Adrenal gland (tissue), 12 donors: ENCODE data around the gene SPDYE2B. TPM values are rescaled to one million over a fixed set of nuclear protein-coding genes. Genes with fewer than 3 reads are reported as not detected.
"Not testable (repeated sequence)": the region's sequence is repeated elsewhere in the genome, so short reads cannot be mapped to it uniquely, and the experiment has no call there.

Source experiments
- DNase-seq, 7 donors: peaks; one replicate each; pipeline ENCODE4 v3.0.0-alpha.2; 2019 to 2020
- H3K27ac ChIP-seq, 5 donors: fragments of 200-600 bp; sonication (generic) in 4 of 5; 1 replicate in 3 of 5; 2 replicates in 2 of 5; pipeline versions ENCODE4 v1.5.1 to v1.8.0; 2016 to 2020; ENCODE audit warnings: mild to moderate bottlenecking in 1 of 5
- H3K27me3 ChIP-seq: fragments of 200-600 bp; 2 replicates; pipeline ENCODE4 v1.8.0; 2021
- H3K36me3 ChIP-seq, 2 donors: fragments of 200-600 bp; replicated peaks in 1 of 2; 1 replicate in 1 of 2; 2 replicates in 1 of 2; pipeline versions ENCODE4 v1.5.1 to v1.8.0; 2018 to 2022
- H3K4me1 ChIP-seq, 2 donors: fragments of 200-600 bp; replicated peaks in 1 of 2; 1 replicate in 1 of 2; 2 replicates in 1 of 2; pipeline versions ENCODE4 v1.5.1 to v1.8.0; 2018 to 2021
- H3K4me3 ChIP-seq, 4 donors: fragments of 200-600 bp; sonication (generic) in 3 of 4; one replicate each; pipeline ENCODE4 v1.5.1; 2016 to 2018
- H3K9me3 ChIP-seq, 3 donors: fragments of 200-600 bp; sonication (generic) in 1 of 3; replicated peaks in 1 of 3; 1 replicate in 2 of 3; 2 replicates in 1 of 3; pipeline versions ENCODE4 v1.5.1 to v1.8.0; 2016 to 2021
- WGBS, 4 donors: extraction: QIAGEN DNeasy Blood & Tissue Kit in 2 of 4; methylation state at CpG; one replicate each; pipeline versions ENCODE4 v1.1.5 to v1.1.7; 2013 to 2017; 5-methylcytosine and 5-hydroxymethylcytosine counted together
- intact Hi-C, 2 donors: fragments of 100-400 bp; cut with DNase I; formaldehyde crosslinking; loops; one replicate each; pipeline versions ENCODE4 v1.14.1 to v1.15.0; 2022 to 2023
- polyA plus RNA-seq, 3 donors: library from polyadenylated mRNA; stranded (reverse); fragments of 200-250 nt in 2 of 3; fragments of 350-450 nt in 1 of 3; fragmentation: Illumina TruSeq in 1 of 3; extraction: RNeasy Lipid Tissue Mini Kit (QIAGEN cat#74804) in 1 of 3; gene quantifications; one replicate each; pipeline ENCODE4 v1.2.3, GENCODE V29; 2013 to 2014
- total RNA-seq, 9 donors: library from RNA; depleted of rRNA in 4 of 9; stranded (reverse); fragments of >200 nt in 4 of 9; fragments of 120-200 nt in 1 of 9; fragmentation: NEBNext Ultra II Directional in 1 of 9; extraction: Animal tissue kit (Norgen Biotek cat#: 25700) in 1 of 9; gene quantifications; one replicate each; pipeline versions ENCODE4 v1.1.0 to v1.2.4, GENCODE V29; 2013 to 2023
- donor health status: healthy with polysubstance abuse.
- donor health status: Bipolar disorder and iron deficiency.
- donor health status: DM: yes; HTN: yes; CAD: no.
- donor health status: DM: no; HTN: no; CAD: no.
- donor health status: DM: no; HTN: no; CAD: no.
- donor health status: DM: yes; HTN: yes; CAD: no.

Gene SPDYE2B
- total and polyA plus RNA-seq, 12 donors: not detected

DNA sequence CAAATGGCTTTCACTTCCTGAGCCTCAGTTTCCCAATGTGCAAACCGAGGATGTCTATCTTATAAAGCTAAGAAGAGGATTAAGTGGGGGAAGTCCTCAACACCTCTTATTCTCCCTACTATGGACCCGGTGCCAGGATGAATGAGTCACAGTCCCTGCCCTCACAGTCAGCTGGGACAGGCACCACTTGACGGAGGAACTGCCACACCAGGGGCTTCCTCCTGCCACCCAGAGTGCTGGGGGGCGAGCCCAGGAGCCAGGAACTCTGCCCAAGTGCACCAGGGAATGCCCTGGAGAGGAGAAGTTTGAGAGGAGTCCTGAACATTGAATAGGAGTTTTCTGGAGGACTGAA is 35.8 kb upstream of the SPDYE2B start:
- H3K4me1 ChIP-seq, H3K36me3 ChIP-seq, H3K27ac ChIP-seq, H3K4me3 ChIP-seq, DNase-seq, intact Hi-C loops, H3K9me3 ChIP-seq, H3K27me3 ChIP-seq: not testable (repeated sequence)
- no CpG with 5 or more reads among the region's 4 CpGs for WGBS, 4 donors

DNA sequence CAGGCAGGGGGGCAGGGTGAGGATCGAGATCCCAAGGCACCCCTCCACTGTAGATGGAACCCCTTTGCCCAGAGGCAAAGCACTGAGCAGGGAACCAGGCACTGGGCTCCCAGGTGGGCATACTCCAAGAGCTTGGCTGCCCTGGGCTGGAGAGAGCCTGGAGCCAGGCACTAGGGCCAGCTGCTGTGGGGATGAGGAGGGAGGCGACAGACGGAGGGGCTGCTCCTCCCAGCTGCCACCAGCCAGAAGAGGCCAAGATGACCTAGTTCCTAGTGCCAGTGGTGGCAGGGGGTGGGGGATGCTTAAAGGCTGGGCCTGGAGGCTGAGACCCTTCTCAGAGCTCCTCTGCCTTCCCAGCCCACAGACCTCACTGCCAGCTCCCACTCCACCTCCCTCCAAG is 35.2 kb upstream of the SPDYE2B start:
- no CpG with 5 or more reads among the region's 3 CpGs for WGBS, 4 donors
- H3K27me3 ChIP-seq, H3K36me3 ChIP-seq, H3K27ac ChIP-seq, H3K4me1 ChIP-seq, H3K9me3 ChIP-seq, DNase-seq, intact Hi-C loops, H3K4me3 ChIP-seq: not testable (repeated sequence)

DNA sequence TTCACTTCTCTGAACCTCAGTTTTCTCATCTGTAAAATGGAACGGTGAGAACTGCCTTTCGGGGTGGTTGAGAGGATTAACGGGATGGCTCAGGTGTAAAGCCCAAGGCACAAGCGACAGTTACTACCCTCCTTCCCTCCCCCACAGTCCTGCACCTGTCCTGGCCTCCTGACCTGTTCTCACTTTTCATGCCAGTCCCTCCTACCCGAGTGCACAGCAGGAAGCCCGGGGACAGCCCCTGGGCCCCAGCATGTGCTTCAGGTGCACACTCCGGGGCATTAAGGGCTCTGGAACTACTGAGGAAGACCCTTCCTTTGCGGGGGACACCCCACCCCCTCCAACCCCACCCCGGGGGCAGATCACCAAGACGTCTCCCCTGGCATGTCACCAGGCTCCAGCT is 34.2 kb upstream of the SPDYE2B start:
- DNase-seq, H3K36me3 ChIP-seq, H3K27me3 ChIP-seq, H3K4me3 ChIP-seq, H3K27ac ChIP-seq, H3K9me3 ChIP-seq, H3K4me1 ChIP-seq, intact Hi-C loops: not testable (repeated sequence)
- WGBS, 4 donors: no CpG with 5 or more reads among the region's 10 CpGs

DNA sequence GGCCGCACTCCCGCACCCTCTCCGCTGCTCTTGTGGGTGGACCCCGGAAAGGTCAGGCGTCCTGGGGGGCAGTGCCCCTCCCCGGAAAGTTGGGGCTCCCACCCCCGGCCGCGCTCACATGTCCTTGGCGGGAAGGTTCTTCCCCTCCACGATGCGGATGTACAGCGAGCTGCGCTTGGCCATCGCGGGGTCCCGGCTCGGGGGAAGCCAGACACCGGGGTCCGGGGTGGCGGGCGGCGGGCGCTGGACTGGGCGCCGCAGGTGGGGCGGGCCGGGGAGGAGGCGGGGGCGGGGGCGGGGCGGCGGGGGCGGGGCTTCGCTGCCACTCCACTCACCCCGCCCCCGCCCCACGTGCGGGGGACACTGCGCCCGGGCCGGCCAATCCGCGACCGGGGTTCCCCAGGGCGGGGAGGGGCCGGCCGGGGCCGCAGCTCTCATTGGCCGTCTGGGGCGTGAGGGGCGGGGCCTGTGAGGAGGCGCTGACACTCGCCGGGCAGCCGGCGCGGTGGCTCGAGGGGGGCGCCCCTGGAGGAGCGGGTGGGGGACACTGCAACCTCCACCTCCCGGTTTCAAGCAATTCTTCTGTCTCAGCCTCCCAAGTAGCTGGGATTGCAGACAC is 33.5 kb upstream of the SPDYE2B start, which contains the start of gene RASA4:
Gene RASA4, minus strand, starts transcription at position 250 of the 619 bp plus-strand sequence. Its CDS starts 67 bp downstream, at position 183.
- H3K27ac ChIP-seq, H3K4me1 ChIP-seq, intact Hi-C loops, H3K27me3 ChIP-seq, H3K36me3 ChIP-seq, H3K9me3 ChIP-seq: not testable (repeated sequence)
- WGBS, 4 donors: 0 to 1% methylated on average over 15 to 19 of the region's 62 CpGs; no CpG with 5 or more reads in 2 of the 4 donors
- DNase-seq: peak; percentile 32 to 69 (median 46)
- peak within 1 kb of the TSS in 1 of 4 donors; percentile 54 for H3K4me3 ChIP-seq

DNA sequence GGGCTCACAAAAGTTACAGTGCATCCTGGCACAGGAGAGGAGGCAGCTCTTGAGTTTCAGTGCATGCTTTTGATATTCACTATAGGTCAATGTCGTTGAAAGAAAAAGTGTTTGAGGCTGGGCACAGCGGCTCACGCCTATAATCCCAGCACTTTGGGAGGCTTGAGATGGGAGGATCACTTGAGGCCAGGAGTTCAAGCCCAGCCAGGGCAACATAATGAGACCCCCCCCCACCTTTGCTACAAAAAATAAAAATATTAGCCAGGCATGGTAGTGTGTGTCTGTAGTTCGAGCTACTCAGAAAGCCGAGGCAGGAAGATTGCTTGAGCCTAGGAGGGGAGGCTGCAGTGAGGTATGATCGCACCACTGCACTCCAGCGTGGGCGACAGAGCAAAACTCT is 32.0 kb upstream of the SPDYE2B start:
- H3K4me3 ChIP-seq, H3K27ac ChIP-seq, H3K36me3 ChIP-seq, H3K4me1 ChIP-seq, H3K27me3 ChIP-seq, intact Hi-C loops, H3K9me3 ChIP-seq: not testable (repeated sequence)
- WGBS, 4 donors: 62 to 70% methylated on average over 5 of the region's 8 CpGs; no CpG with 5 or more reads in 2 of the 4 donors
- peak in 2 of 7 donors; percentile 6 to 21 for DNase-seq

DNA sequence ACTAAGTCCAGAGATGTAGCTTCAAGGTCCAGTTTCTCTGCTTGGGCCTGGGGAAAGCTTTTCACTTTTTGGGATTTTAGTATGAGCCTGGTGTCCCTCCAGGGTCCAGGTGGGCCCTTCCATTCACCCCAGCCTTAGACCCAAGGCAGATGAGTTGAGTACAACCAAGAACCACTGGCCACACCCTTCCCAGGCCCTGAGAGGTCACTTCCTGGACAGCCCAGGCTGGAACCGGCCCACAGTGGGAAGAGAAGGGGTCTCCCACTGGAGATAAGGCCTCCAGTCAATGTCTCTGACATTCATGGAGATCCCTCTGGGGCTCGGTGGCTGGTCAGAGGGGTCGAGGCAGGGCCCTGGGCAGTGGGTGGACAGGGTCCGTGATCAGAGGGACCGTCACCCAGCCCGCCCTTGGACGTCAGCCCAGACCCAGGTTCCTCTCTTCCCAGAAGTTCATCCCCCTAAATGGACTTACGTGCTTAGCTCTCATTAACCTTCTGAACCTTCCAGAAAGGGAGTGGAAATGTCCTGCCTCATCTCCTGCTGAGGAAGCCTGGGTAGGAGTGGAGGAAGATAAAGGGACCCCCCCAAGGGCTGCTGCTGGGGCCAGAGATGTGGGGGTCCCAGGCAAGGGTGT is 22.7 kb upstream of the SPDYE2B start:
- H3K27me3 ChIP-seq, DNase-seq, H3K27ac ChIP-seq, intact Hi-C loops, H3K4me3 ChIP-seq, H3K4me1 ChIP-seq, H3K36me3 ChIP-seq, H3K9me3 ChIP-seq: not testable (repeated sequence)
- WGBS, 4 donors: no CpG with 5 or more reads among the region's 8 CpGs

DNA sequence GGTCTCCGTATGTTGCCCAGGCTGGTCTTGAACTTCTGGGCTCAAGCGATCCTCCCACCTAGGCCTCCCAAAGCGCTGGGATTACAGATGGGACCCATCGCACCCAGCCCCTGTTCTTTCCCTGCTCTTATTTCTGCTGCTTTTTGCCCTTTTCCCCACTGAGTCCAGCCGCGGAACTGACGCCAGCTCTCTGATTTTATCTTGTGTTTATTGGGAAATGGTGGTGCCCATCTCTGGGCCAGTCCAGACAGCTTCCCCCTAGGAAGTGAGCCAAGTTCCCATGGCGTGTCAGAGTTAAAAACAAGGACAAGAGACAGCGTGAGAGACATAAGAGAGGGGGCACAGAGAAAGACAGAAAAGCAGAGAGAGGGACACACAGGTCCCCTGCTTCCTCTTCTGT is 19.5 kb upstream of the SPDYE2B start:
- H3K27me3 ChIP-seq, H3K4me1 ChIP-seq, H3K9me3 ChIP-seq, H3K36me3 ChIP-seq, intact Hi-C loops, H3K4me3 ChIP-seq, H3K27ac ChIP-seq: not testable (repeated sequence)
- DNase-seq: peak in 5 of 7 donors; percentile 11 to 63 (median 34)
- WGBS, 4 donors: 73 to 84% (median 78%) methylated on average over 4 to 8 of the region's 9 CpGs; no CpG with 5 or more reads in 1 of the 4 donors

DNA sequence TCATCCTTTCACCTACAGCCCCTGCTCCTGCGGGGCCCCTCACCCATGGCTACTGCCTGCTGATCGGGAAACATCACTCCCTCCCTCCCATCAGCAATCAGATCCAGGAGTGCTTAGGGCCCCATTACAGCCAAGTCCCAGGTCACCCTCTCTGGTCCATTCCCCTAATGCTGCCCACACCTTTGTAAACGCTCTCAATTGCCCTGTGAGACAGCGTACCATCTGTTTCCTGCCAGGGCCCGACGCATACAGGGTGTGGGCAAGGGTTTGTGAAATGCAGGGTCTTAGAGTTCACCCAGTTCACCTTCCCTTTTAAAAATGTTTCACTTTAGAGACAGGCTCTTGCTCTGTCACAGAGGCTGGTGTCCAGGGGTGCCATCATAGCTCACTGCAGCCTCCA is 15.8 kb upstream of the SPDYE2B start:
- H3K27me3 ChIP-seq, H3K4me3 ChIP-seq, H3K9me3 ChIP-seq, H3K27ac ChIP-seq, H3K4me1 ChIP-seq, H3K36me3 ChIP-seq, intact Hi-C loops: not testable (repeated sequence)
- 74 to 78% (median 78%) methylated on average over 2 to 5 of the region's 6 CpGs; no CpG with 5 or more reads in 1 of the 4 donors for WGBS, 4 donors
- peak in 3 of 7 donors; percentile 2 to 11 (median 6) for DNase-seq

DNA sequence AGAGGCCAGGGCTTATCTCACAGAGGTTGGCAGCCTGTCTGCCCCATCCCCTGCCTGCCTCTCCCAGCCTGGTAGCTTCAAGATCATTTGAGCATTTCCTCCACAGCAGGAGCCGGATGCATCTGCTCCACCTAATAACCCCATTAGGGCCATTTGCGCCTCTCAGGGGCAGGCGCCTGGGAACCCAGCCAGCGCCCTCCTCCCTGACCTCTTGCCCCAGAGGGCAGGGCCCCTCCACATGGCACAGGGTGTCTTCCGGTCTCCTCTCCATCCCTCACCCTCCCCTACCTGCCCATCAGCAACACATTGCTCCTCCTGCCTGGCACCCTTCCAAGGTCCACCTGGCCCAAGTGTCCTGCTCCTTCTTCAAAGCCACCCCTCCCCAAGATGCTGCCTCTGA is 14.8 kb upstream of the SPDYE2B start:
- H3K4me1 ChIP-seq, H3K27ac ChIP-seq, H3K36me3 ChIP-seq, H3K9me3 ChIP-seq, H3K27me3 ChIP-seq, DNase-seq, intact Hi-C loops, H3K4me3 ChIP-seq: not testable (repeated sequence)
- 84% methylated on average over 3 of the region's 5 CpGs; no CpG with 5 or more reads in 3 of the 4 donors for WGBS, 4 donors

DNA sequence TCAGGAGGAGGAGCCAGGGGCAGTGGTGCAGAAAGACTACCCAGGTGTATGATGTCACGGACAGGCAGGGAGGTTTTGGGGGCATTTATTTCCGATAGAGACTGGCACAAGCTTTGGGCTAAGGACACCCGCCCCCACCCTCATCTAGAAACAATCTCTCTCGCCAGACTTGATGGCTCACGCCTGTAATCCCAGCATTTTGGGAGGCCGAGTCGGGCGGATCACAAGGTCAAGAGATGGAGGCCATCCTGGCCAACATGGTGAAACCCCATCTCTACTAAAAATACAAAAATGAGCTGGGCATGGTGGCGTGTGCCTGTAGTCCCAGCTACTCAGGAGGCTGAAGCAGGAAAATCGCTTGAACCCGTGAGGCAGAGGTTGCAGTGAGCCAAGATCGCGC is 13.2 kb upstream of the SPDYE2B start:
- H3K9me3 ChIP-seq, H3K4me1 ChIP-seq, H3K4me3 ChIP-seq, H3K27ac ChIP-seq, H3K27me3 ChIP-seq, intact Hi-C loops, H3K36me3 ChIP-seq: not testable (repeated sequence)
- peak in 3 of 7 donors; percentile 5 to 46 (median 13) for DNase-seq
- WGBS, 4 donors: 87 to 100% (median 89%) methylated on average over 2 to 9 of the region's 13 CpGs

DNA sequence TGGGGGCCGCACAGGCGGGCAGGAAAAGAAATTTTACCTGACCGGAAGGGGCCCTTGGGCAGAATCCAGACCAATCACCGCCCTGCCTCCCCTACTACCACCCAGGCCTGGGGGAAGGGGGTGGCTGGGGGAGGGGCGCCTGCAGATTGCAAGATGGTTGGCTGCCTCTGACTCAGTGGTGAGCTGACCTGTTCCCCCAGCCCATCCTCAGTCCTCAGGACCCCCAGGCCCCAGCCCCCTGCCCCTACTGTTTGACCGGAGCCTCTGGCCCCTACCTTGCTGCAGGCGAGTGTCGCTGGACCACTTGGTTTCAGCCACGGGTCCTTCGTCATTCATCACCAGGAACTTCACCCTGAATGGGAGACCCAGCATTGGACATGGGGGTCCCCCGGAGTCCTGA is 11.3 kb upstream of the SPDYE2B start:
- H3K27ac ChIP-seq, H3K36me3 ChIP-seq, intact Hi-C loops, H3K4me3 ChIP-seq, H3K27me3 ChIP-seq, H3K9me3 ChIP-seq, H3K4me1 ChIP-seq: not testable (repeated sequence)
- WGBS, 4 donors: 60 to 93% (median 86%) methylated on average over 1 to 7 of the region's 11 CpGs
- peak in 4 of 7 donors; percentile 7 to 47 (median 14) for DNase-seq
